GM21381 (cell line): Measurements from ENCODE around the gene RAB6B.

ENCODE experiments used
- ATAC-seq: cut with Tn5 transposase; IDR thresholded peaks from one replicate; pipeline ENCODE4 v1.9.1; 2021; ENCODE audit warnings: mild to moderate bottlenecking, moderate library complexity; ENCODE audit not compliant: unreplicated experiment

The RAB6B gene

GRCh38 chr3:133896002-133896761, 500 bp upstream of the RAB6B start:
- ATAC-seq, result no peak

GRCh38 chr3:133894353-133895207, 1.1 kb downstream of the RAB6B start:
- no peak for ATAC-seq

GRCh38 chr3:133893683-133894352, 1.9 kb downstream of the RAB6B start:
- no peak for ATAC-seq

GRCh38 chr3:133892541-133893231, 3.0 kb downstream of the RAB6B start:
- ATAC-seq, result no peak

- no peak for ATAC-seq
Measured at GRCh38 chr3:133891662-133892378, 3.9 kb downstream of the RAB6B start.

- ATAC-seq, result no peak
Measured at GRCh38 chr3:133890972-133891644, 4.6 kb downstream of the RAB6B start.

- no peak for ATAC-seq
Measured at GRCh38 chr3:133890037-133890436, 5.6 kb downstream of the RAB6B start.

GRCh38 chr3:133888726-133889340, 6.8 kb downstream of the RAB6B start:
- no peak for ATAC-seq

- no peak for ATAC-seq
Measured at GRCh38 chr3:133887803-133888703, 7.6 kb downstream of the RAB6B start.

- ATAC-seq, result no peak
Measured at GRCh38 chr3:133887074-133887802, 8.4 kb downstream of the RAB6B start.

- no peak for ATAC-seq
Measured at GRCh38 chr3:133886031-133886722, 9.5 kb downstream of the RAB6B start.

- no peak for ATAC-seq
Measured at GRCh38 chr3:133884887-133885711, 10.6 kb downstream of the RAB6B start.

GRCh38 chr3:133884054-133884886, 11.4 kb downstream of the RAB6B start:
- ATAC-seq, result no peak

- ATAC-seq, result no peak
Measured at GRCh38 chr3:133883641-133884040, 12.0 kb downstream of the RAB6B start.

- ATAC-seq, result no peak
Measured at GRCh38 chr3:133882986-133883586, 12.6 kb downstream of the RAB6B start.
